Brain pericyte (primary cell): ENCODE measurements around the gene KCNJ9.
"Not testable (repeated sequence)": the region's sequence is repeated elsewhere in the genome, so short reads cannot be mapped to it uniquely, and the experiment has no call there.

ENCODE experiments used
- DNase-seq: peaks from one replicate; pipeline ENCODE4 v3.0.0-alpha.2; 2012; ENCODE audit warnings: low read depth, low spot score

Gene KCNJ9

GRCh38 chr1:160103658-160104408, 22.5 kb downstream of the KCNJ9 start:
- DNase-seq = peak; percentile 76

GRCh38 chr1:160104486-160104885, 23.1 kb downstream of the KCNJ9 start:
- DNase-seq = no peak

- no peak for DNase-seq
Measured at GRCh38 chr1:160105155-160105554, 23.8 kb downstream of the KCNJ9 start.

GRCh38 chr1:160107512-160107911, 26.2 kb downstream of the KCNJ9 start:
- no peak for DNase-seq

- DNase-seq = peak; percentile 96
Measured at GRCh38 chr1:160108888-160109662, 27.7 kb downstream of the KCNJ9 start.

GRCh38 chr1:160109686-160110085, 28.3 kb downstream of the KCNJ9 start:
- no peak for DNase-seq

- not testable (repeated sequence) for DNase-seq
Measured at GRCh38 chr1:160111462-160111861, 30.1 kb downstream of the KCNJ9 start.

- no peak for DNase-seq
Measured at GRCh38 chr1:160112357-160112756, 31.0 kb downstream of the KCNJ9 start.

GRCh38 chr1:160113407-160113806, 32.1 kb downstream of the KCNJ9 start:
- DNase-seq = no peak

- no peak for DNase-seq
Measured at GRCh38 chr1:160114085-160114484, 32.7 kb downstream of the KCNJ9 start.

GRCh38 chr1:160115545-160116282, 34.4 kb downstream of the KCNJ9 start, which contains the start of gene ATP1A2:
TSS of gene ATP1A2 (plus strand) at chr1:160115759. CDS start at chr1:160115862, 103 bp downstream.
- no peak for DNase-seq

- DNase-seq = no peak
Measured at GRCh38 chr1:160116283-160117147, 35.2 kb downstream of the KCNJ9 start.

- no peak for DNase-seq
Measured at GRCh38 chr1:160117300-160117699, 36.0 kb downstream of the KCNJ9 start.

GRCh38 chr1:160117709-160118183, 36.4 kb downstream of the KCNJ9 start:
- DNase-seq = no peak

GRCh38 chr1:160118928-160119327, 37.6 kb downstream of the KCNJ9 start:
- no peak for DNase-seq

GRCh38 chr1:160120797-160121196, 39.5 kb downstream of the KCNJ9 start:
- DNase-seq = no peak

- no peak for DNase-seq
Measured at GRCh38 chr1:160121388-160121787, 40.0 kb downstream of the KCNJ9 start.

GRCh38 chr1:160122978-160123495, 41.7 kb downstream of the KCNJ9 start:
- DNase-seq = no peak

- no peak for DNase-seq
Measured at GRCh38 chr1:160123726-160124125, 42.4 kb downstream of the KCNJ9 start.

- no peak for DNase-seq
Measured at GRCh38 chr1:160124705-160125478, 43.6 kb downstream of the KCNJ9 start.
